OCI-LY1 (cell line): ENCODE results near the gene RAD50.

Experiments used
- CTCF ChIP-seq: fragments of 200-600 bp; sonication (generic), shearing (Covaris generic); IDR thresholded peaks from 2 replicates; pipeline ENCODE4 v1.5.1; 2017; ENCODE audit warnings: mild to moderate bottlenecking, antibody characterized with exemption, low read length, moderate library complexity, mixed read lengths
- EZH2 ChIP-seq: fragments of 200-600 bp; sonication (generic), shearing (Covaris generic); IDR thresholded peaks from 2 replicates; pipeline ENCODE4 v1.8.0; 2017; ENCODE audit warnings: borderline replicate concordance, mixed run types, mild to moderate bottlenecking, antibody characterized with exemption, low read length, moderate library complexity, mixed read lengths

DNA sequence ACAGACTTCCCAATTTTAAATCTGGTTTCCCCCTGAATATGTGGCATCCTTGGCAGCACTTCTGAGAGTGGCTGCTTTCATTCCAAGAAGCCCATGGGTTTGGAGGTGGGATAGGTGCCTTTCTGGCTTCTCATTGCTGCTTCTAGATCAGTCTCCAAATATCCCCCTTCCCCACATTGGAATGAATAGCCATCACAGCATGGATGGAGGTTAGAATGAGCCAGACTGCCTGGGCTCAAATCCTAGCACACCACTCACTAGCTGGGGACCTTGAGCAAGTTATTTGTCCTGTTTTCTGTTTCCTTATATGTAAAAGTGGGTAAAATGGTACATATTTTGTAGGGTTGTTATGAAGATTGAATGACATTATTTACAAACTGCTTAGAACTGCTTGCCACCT is 87.4 kb downstream of the RAD50 start:
- TF ChIP-seq CTCF: no peak
- TF ChIP-seq EZH2: no peak
